Central memory CD8-positive, alpha-beta T cell (primary cell): ENCODE data around the gene PAMR1.

Experiments used
- ATAC-seq: fragments of 150-1000 bp; cut with Tn5 transposase; replicated peaks from 2 replicates; pipeline ENCODE4 v1.10.0; 2022; ENCODE audit warnings: mild to moderate bottlenecking, moderate FRiP score, moderate number of reproducible peaks; ENCODE audit not compliant: poor library complexity, severe bottlenecking; ENCODE audit errors: extremely low read depth
- DNase-seq, 2 donors: peaks; one replicate each; pipeline ENCODE4 v3.0.0; 2021; ENCODE audit warnings: low spot score in 2 of 2
- H3K27ac Mint-ChIP-seq: one replicate; pipeline ENCODE4 v1.8.0; 2022; ENCODE audit warnings: low read depth, mild to moderate bottlenecking, moderate library complexity, mixed read lengths
- H3K27me3 Mint-ChIP-seq: one replicate; pipeline ENCODE4 v1.8.0; 2022; ENCODE audit warnings: mixed read lengths
- H3K36me3 Mint-ChIP-seq: one replicate; pipeline ENCODE4 v1.8.0; 2022; ENCODE audit warnings: mild to moderate bottlenecking, moderate library complexity, mixed read lengths; ENCODE audit not compliant: insufficient read depth
- H3K4me1 Mint-ChIP-seq: one replicate; pipeline ENCODE4 v1.8.0; 2022; ENCODE audit warnings: mixed read lengths
- H3K4me3 Mint-ChIP-seq: one replicate; pipeline ENCODE4 v1.8.0; 2022; ENCODE audit warnings: mild to moderate bottlenecking, moderate library complexity, mixed read lengths
- H3K9me3 Mint-ChIP-seq: one replicate; pipeline ENCODE4 v1.8.0; 2022; ENCODE audit warnings: mixed read lengths

The PAMR1 gene

DNA sequence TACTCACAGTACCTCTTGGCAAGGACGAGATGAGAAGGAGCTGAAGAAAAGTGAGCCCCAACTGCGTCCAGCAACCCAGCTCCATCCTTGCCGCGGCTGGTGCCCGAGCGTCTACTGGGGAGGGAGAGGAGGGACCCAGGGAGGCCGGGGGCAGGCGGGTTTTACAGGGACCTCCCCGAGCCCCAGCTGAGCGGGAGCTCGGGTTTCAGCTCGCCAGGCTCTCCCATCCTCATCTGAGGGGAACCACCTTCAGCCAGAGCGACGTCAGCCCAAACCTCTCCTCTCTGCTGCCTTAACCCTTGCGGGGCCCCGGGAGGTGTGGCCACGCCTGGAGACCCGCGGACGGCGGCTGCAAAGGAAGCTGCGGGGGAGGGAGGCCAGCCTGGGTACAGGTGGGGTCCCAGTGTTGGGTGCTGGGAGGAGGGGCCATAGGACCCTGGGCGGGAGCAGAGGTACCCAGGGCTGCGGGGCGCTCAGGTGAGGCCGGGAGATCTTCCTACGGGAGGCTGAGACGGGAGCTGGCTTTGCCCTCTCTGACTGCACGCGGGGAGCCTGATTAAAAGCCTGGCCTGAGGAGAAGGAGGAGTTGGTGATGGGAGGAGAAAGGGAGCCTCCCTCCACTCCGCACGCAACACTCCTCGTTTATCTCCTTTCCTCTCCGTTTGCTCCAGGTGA lies at the start of gene PAMR1:
PAMR1 (minus strand) TSS at position 116 of the 675 bp plus-strand sequence; CDS start at position 85, 31 bp downstream.
- DNase-seq: no peak
- H3K4me1 Mint-ChIP-seq: peaks cover 5% of the 10 kb centered on the region
- peaks cover 92% of the 10 kb centered on the region for H3K27me3 Mint-ChIP-seq
- no peaks in the 10 kb centered on the region for H3K36me3 Mint-ChIP-seq
- no peak within 1 kb of the TSS for H3K4me3 Mint-ChIP-seq
- no peaks in the 10 kb centered on the region for H3K9me3 Mint-ChIP-seq
- no peak within 1 kb of the TSS for H3K27ac Mint-ChIP-seq
- no peak for ATAC-seq

GRCh38 chr11:35571696-35572095 lies 46.3 kb upstream of the PAMR1 start:
- Mint-ChIP-seq H3K4me1 (no peaks in the 10 kb centered on the region), H3K9me3 (peaks cover 11% of the 10 kb centered on the region), H3K27me3 (peaks cover 64% of the 10 kb centered on the region), H3K4me3 (no peak overlapping the region), H3K36me3 (no peaks in the 10 kb centered on the region), H3K27ac (no peak overlapping the region)
- DNase-seq: no peak
- ATAC-seq: no peak

GRCh38 chr11:35567737-35568465 lies 42.5 kb upstream of the PAMR1 start:
- no peaks in the 10 kb centered on the region for H3K4me1 Mint-ChIP-seq
- peaks cover 11% of the 10 kb centered on the region for H3K9me3 Mint-ChIP-seq
- H3K27me3 Mint-ChIP-seq: peaks cover 61% of the 10 kb centered on the region
- no peaks in the 10 kb centered on the region for H3K36me3 Mint-ChIP-seq
- ATAC-seq (no peak), DNase-seq (no peak)
- no peak overlapping the region for H3K4me3 Mint-ChIP-seq
- H3K27ac Mint-ChIP-seq: no peak overlapping the region

GRCh38 chr11:35566885-35567284 lies 41.5 kb upstream of the PAMR1 start:
- Mint-ChIP-seq H3K27me3 (peaks cover 62% of the 10 kb centered on the region), H3K9me3 (peaks cover 11% of the 10 kb centered on the region), H3K4me1 (no peaks in the 10 kb centered on the region), H3K27ac (no peak overlapping the region), H3K36me3 (no peaks in the 10 kb centered on the region), H3K4me3 (no peak overlapping the region)
- DNase-seq (no peak), ATAC-seq (no peak)

DNA sequence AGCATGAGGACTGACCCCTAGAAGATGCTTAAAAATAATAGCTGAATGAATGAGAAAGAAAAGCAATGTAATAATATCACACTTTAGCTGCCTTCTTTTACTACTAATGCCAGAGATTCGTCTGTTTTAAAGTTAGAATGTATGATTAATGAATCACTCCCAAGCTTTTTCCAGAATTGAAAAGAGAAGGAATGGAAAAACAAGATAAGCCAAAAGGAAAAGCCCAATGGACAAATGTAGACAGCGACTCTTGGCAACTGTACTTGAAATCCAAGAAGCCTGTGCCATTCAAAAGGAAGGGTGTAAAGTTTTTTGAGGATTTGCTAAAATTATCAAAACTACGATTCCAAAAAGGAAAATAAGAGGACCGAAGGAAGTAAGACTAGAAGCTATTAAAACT lies 40.8 kb upstream of the PAMR1 start:
- peaks cover 11% of the 10 kb centered on the region for H3K9me3 Mint-ChIP-seq
- no peak overlapping the region for H3K4me3 Mint-ChIP-seq
- H3K27ac Mint-ChIP-seq: no peak overlapping the region
- H3K36me3 Mint-ChIP-seq: no peaks in the 10 kb centered on the region
- no peaks in the 10 kb centered on the region for H3K4me1 Mint-ChIP-seq
- no peak for DNase-seq
- peaks cover 64% of the 10 kb centered on the region for H3K27me3 Mint-ChIP-seq
- no peak for ATAC-seq

- DNase-seq (no peak), ATAC-seq (no peak)
- Mint-ChIP-seq H3K27ac (no peak overlapping the region), H3K4me3 (no peak overlapping the region), H3K27me3 (peaks cover 68% of the 10 kb centered on the region), H3K36me3 (no peaks in the 10 kb centered on the region), H3K9me3 (peaks cover 8% of the 10 kb centered on the region), H3K4me1 (no peaks in the 10 kb centered on the region)
Observed at GRCh38 chr11:35564245-35564595, 38.8 kb upstream of the PAMR1 start.

- Mint-ChIP-seq H3K27me3 (peaks cover 68% of the 10 kb centered on the region), H3K4me1 (no peaks in the 10 kb centered on the region), H3K9me3 (peaks cover 3% of the 10 kb centered on the region), H3K4me3 (no peak overlapping the region), H3K27ac (no peak overlapping the region), H3K36me3 (no peaks in the 10 kb centered on the region)
- DNase-seq: no peak
- ATAC-seq: no peak
Observed at GRCh38 chr11:35563484-35564244, 38.2 kb upstream of the PAMR1 start.

DNA sequence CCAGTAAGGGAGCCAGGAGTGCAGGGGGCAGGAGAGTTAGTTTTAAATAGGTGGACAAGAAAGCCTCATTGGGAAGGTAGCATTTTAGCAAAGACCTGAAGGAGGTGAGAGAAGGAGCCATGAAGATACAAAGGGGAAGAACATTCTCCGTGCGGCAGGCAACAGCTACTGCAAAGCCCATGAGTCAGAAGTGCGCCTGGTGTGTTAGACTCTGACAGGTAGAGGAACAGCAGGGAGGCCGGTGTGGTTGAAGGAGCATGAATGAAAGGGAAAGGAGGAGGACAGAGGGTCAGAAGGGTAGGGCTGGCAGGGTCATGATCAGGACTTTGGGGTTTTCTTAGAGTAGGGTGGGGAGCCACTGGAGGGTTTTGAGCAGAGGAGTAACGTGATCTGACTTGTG lies 34.5 kb upstream of the PAMR1 start:
- no peak overlapping the region for H3K27ac Mint-ChIP-seq
- ATAC-seq (no peak), DNase-seq (no peak)
- peaks cover 55% of the 10 kb centered on the region for H3K27me3 Mint-ChIP-seq
- no peak overlapping the region for H3K4me3 Mint-ChIP-seq
- H3K9me3 Mint-ChIP-seq: no peaks in the 10 kb centered on the region
- no peaks in the 10 kb centered on the region for H3K36me3 Mint-ChIP-seq
- H3K4me1 Mint-ChIP-seq: no peaks in the 10 kb centered on the region

DNA sequence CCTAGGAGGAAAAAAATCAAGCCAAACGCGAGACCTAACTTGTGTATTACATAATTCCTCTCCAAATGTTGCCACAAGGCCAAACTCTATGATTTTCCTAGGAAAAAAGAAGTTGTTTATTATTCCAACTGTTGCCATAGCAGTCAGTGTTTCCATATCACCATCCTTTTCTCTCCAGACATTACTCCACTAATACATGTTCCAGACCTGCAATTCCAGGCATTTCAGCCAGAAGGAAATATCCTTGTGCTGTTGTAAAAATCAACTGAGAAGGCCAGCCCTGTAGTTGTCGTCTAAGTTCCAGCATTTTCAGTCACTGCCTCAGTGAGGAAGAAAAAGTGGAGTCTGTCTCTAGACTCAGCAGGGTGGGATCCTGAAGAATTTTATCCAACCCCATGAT lies 33.1 kb upstream of the PAMR1 start:
- H3K36me3 Mint-ChIP-seq: no peaks in the 10 kb centered on the region
- no peak overlapping the region for H3K4me3 Mint-ChIP-seq
- H3K27ac Mint-ChIP-seq: no peak overlapping the region
- H3K9me3 Mint-ChIP-seq: no peaks in the 10 kb centered on the region
- H3K27me3 Mint-ChIP-seq: peaks cover 57% of the 10 kb centered on the region
- ATAC-seq (no peak), DNase-seq (no peak)
- H3K4me1 Mint-ChIP-seq: no peaks in the 10 kb centered on the region

- ATAC-seq: no peak
- H3K36me3 Mint-ChIP-seq: no peaks in the 10 kb centered on the region
- H3K4me1 Mint-ChIP-seq: no peaks in the 10 kb centered on the region
- DNase-seq: no peak
- H3K9me3 Mint-ChIP-seq: no peaks in the 10 kb centered on the region
- no peak overlapping the region for H3K4me3 Mint-ChIP-seq
- no peak overlapping the region for H3K27ac Mint-ChIP-seq
- H3K27me3 Mint-ChIP-seq: peaks cover 56% of the 10 kb centered on the region
Observed at GRCh38 chr11:35555488-35555887, 30.1 kb upstream of the PAMR1 start.

- ATAC-seq (no peak), DNase-seq (no peak)
- no peaks in the 10 kb centered on the region for H3K36me3 Mint-ChIP-seq
- no peaks in the 10 kb centered on the region for H3K4me1 Mint-ChIP-seq
- H3K27ac Mint-ChIP-seq: no peak overlapping the region
- H3K9me3 Mint-ChIP-seq: no peaks in the 10 kb centered on the region
- peaks cover 56% of the 10 kb centered on the region for H3K27me3 Mint-ChIP-seq
- no peak overlapping the region for H3K4me3 Mint-ChIP-seq
Observed at GRCh38 chr11:35554491-35555437, 29.3 kb upstream of the PAMR1 start.

DNA sequence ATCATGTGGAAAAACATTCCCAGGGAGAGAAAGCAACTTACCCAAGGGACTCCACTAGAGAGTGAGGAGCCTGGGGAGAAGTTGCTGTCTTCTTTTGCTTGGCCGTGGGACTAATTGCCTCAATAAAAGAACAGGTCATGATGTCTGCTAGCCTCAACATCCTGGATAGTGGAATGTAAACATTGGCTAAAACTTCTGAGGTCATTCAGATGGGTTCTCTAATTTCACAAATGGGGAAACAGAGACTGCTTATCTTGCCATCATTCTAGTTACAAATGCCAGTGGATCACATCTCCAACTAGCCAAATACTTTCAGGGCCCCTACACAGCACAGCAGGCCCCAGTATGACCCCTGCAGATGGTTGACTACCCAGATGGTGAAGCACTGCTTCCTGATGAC lies 28.4 kb upstream of the PAMR1 start:
- no peak for ATAC-seq
- no peak for DNase-seq
- Mint-ChIP-seq H3K27me3 (peaks cover 56% of the 10 kb centered on the region), H3K4me1 (no peaks in the 10 kb centered on the region), H3K27ac (no peak overlapping the region), H3K4me3 (no peak overlapping the region), H3K36me3 (no peaks in the 10 kb centered on the region), H3K9me3 (no peaks in the 10 kb centered on the region)
